Measurements from ENCODE around the gene IL4R.

Gene IL4R

DNA sequence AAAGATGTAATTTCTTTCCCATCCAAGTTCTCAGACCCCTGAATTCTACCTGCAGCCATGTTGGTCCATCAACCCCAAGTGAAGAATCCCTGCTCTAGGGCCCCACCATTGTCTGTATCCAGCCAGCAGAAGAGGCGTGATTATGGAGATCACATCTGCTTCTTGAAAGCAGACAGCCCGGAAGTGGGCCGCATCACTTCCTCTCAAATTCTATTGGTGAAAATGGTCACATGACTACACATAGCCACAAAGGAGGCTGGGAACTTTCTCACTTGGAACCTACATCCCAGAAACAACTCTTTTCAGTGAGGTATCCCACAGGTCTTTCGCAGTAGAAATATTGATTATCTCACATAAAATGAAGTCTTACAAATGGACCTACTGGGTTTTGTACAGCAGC, 40.1 kb downstream of the IL4R start:
- no peak for DNase-seq

- peak in 5 of 56 donors; percentile 3 to 24 (median 8) for DNase-seq
These were observed 41.8 kb downstream of the IL4R start for GRCh38 chr16:27355610-27356009.

DNA sequence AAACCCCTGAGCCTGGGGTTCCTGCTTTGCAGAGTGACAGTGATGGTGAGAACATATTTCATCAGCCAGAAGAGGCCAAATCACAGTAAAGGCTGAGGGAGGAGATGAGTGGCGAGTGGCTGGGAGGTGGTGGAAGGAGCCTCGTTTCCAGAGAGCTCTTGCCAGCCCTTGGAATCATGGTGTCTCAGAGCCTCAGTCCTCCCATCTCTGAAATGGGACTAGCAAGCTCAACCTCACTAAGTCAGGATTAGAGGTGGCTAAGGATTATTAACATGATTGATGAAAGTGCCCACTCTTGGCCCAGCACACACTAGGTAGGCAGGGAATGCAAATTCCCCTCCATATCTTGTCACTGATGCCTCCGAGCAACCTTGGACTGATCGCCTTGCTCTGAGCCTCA, 43.0 kb downstream of the IL4R start:
- DNase-seq = no peak

- no peak for DNase-seq
These were observed 45.3 kb downstream of the IL4R start for GRCh38 chr16:27359051-27359450.

GRCh38 chr16:27359615-27360014, 45.8 kb downstream of the IL4R start:
- DNase-seq = no peak

DNA sequence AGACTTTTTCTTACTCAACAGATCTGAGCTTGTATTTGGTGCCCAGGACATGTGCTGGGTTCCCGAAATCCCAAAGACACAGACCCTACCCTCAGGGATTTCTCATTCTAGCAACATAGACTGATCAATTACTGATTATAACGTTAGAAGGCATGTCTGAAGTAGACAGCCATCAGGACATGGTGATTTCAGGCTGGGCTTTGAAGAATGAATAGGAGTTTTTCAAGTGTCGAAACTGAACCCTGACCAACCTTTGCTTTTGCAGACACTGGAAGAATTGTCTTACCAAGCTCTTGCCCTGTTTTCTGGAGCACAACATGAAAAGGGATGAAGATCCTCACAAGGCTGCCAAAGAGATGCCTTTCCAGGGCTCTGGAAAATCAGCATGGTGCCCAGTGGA, 48.2 kb downstream of the IL4R start:
- DNase-seq = no peak

DNA sequence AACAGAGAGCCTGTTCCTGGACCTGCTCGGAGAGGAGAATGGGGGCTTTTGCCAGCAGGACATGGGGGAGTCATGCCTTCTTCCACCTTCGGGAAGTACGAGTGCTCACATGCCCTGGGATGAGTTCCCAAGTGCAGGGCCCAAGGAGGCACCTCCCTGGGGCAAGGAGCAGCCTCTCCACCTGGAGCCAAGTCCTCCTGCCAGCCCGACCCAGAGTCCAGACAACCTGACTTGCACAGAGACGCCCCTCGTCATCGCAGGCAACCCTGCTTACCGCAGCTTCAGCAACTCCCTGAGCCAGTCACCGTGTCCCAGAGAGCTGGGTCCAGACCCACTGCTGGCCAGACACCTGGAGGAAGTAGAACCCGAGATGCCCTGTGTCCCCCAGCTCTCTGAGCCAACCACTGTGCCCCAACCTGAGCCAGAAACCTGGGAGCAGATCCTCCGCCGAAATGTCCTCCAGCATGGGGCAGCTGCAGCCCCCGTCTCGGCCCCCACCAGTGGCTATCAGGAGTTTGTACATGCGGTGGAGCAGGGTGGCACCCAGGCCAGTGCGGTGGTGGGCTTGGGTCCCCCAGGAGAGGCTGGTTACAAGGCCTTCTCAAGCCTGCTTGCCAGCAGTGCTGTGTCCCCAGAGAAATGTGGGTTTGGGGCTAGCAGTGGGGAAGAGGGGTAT, 48.9 kb downstream of the IL4R start:
- no peak for DNase-seq

- no peak for DNase-seq
These were observed 49.5 kb downstream of the IL4R start for GRCh38 chr16:27363246-27363632.

DNA sequence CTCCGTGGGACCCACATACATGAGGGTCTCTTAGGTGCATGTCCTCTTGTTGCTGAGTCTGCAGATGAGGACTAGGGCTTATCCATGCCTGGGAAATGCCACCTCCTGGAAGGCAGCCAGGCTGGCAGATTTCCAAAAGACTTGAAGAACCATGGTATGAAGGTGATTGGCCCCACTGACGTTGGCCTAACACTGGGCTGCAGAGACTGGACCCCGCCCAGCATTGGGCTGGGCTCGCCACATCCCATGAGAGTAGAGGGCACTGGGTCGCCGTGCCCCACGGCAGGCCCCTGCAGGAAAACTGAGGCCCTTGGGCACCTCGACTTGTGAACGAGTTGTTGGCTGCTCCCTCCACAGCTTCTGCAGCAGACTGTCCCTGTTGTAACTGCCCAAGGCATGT, 50.0 kb downstream of the IL4R start:
- DNase-seq = peak in 1 of 56 donors; percentile 38

DNA sequence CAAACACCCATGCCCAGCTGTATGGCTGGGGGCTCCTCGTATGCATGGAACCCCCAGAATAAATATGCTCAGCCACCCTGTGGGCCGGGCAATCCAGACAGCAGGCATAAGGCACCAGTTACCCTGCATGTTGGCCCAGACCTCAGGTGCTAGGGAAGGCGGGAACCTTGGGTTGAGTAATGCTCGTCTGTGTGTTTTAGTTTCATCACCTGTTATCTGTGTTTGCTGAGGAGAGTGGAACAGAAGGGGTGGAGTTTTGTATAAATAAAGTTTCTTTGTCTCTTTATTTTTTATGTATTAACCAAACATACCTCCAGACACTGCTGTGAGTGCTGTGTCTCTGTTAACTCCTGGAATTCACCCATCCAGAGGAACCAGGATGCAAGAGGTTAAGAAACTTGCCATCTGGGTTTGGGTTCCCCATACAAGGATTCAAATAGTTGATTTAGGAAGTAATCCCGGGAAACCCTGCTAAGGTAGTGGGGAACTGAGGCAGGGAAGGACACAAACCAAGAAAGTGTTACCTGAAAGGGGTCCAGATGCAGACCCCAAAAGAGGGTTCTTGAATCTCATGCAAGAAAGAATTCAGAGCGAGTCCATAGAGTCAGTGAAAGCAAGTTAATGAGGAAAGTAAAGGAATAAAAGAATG, 50.8 kb downstream of the IL4R start:
- DNase-seq = no peak

- no peak for DNase-seq
These were observed 51.6 kb downstream of the IL4R start for GRCh38 chr16:27365142-27366089.

DNA sequence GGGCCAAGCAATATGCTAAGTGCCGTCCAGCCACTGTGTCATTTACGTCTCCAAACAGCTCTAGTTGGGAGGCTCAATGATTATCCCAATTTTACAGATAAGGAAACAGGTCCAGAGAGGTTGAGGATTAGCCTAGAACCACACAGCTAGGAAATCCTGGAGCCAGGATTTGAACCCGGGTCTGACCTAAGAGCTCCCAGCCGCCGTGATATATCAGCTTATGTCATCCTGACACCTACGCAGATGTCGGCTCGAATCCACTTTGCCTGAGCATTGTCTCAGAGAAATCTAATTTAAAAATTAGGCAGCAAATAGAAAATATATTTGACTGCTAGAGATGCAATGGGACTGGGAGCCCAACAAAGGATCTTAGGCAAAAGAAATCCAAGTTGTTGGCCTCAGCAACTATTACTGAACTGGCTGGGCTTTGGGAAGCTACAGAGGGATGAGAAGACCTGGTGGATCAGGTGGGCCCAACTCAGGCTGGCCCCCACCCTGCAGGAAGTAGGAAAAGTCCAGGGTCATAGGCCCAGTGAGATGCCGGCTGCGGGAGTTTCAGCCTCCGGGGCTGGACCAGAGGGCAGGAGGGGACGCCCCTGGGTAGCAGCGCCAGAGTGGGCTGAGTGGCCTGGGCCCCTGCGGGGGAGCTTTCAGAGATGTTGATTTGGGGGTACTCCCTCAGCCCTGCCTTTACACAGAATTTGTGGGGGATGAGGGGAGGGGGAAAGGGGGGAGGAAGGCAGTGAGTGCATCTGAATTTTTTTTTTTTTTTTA, 53.1 kb downstream of the IL4R start:
- no peak for DNase-seq

DNA sequence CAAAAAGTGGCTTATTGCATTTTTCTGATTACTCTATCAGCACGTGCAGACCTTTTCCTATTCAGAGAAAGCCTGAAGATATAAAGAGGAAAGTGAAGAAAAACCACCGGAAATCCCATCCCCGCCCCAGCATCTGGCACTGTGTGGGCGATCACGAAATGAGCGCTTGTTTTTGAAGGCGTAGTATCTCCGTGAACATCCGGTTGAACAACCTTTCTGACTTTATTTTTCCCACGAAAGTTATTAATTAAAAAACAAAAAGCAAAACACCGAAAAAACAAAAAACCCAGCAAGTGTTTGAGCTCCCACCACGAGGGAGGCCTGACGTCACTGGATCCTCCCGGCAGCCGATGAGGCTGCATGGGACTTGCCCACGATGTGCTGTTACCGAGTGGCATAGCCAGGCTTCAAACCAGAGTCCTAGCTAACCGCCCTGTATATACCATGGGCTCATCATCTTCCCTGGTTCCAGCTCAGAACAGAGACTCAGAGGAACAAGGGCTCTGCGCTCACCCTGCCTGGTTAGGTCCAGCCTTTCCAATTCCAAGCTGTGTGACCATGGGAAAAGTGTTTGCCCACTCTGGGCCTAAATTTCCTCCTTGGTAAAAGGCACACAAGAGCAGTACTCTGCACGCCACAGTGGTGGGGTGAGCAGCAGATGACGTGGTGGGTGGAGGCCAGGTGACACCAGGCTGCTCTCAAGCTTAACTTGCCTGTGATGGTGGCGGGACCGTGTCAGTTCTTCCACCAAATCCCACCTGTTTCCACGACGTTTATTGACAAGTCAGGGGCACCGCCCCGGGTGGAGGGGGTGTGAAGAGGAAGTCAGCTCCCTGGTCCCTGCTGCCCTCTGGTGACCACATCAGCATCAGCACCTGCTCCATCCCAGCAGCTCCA, 53.9 kb downstream of the IL4R start:
- peak in 36 of 56 donors; percentile 4 to 62 (median 25) for DNase-seq

DNA sequence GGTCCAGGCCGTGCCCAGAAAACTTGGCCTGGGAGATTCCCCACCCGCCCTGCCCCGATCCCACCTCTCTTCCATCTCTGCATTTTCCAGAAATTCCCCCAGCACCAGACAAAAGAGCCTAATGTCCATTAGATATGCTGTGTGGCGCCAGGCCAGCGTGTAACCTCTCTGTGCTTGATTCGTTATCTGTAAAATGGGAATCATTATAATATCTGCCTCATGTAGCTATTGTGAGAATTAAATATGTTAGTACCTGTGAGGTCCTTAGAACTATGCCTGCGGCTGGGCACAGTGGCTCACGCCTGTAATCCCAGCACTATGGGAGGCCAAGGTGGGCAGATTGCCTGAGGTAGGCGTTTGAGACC, 54.6 kb downstream of the IL4R start:
- no peak for DNase-seq

DNA sequence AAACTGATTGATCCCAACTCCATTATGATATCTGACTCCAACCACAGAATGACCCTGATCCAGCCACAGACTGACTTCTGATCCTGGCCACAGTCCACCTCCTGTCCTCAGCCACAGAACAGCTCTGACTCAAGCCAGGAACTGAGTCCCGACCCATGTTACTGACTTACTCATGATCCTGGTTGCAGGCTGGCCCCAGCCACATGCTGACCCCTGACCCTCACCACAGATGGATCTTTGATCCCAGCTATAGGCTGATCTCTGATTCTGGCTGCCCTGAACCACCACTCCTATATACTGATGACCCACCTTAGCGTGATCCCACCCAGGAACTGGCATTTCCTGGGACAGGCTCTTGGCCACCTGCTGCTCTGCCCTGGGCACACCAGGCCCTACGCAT, 56.0 kb downstream of the IL4R start:
- DNase-seq = no peak

DNA sequence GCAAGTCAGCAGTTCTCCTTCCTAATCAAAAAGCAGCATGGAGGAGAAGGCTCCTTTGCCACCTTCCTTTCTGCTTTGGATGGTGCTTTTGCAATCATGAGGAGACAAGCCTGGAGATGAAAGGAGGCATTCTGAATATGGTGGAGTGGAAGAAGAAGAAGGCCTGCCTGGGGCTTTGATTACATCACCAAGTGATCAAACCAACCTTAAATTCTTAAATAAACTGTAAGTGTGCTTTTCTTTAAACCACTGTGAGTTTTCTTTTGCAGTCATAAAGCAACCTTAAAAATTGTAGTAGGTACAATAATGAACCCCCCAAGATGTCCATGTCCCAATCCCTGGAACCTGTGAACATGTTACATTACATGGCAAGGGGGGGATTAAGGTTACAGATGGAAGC, 56.5 kb downstream of the IL4R start:
- no peak for DNase-seq

DNA sequence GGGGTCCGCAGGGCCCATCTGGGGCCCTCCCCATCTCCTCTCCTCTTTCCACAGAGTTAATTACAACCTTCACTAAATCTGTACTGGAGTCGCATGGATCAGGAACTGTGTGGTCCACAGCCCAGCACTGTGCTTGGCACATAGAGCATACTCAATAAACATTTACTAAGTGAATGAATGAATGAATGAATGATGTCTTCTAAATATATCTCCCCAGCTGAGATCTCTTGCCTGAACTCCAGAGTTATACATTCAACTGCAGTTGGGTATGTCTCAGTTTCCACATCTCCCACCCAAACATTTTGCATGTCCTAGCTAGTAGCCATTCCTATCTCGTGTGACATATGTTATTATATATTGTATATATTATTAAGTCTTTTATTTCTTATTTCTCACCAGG, 59.5 kb downstream of the IL4R start:
- DNase-seq = no peak

- DNase-seq = peak in 2 of 56 donors; percentile 5 to 32
These were observed 60.5 kb downstream of the IL4R start for GRCh38 chr16:27374221-27374803.

- peak in 33 of 56 donors; percentile 4 to 63 (median 20) for DNase-seq
These were observed 61.1 kb downstream of the IL4R start for GRCh38 chr16:27374804-27375425.

All from amygdala (tissue), 56 donors.